Endometrial microvascular endothelial cells (primary cell): ENCODE measurements around the gene NOL9. TPM values are rescaled to one million over a fixed set of nuclear protein-coding genes. Genes with fewer than 3 reads are reported as not detected.
"Not testable (repeated sequence)": the region's sequence is repeated elsewhere in the genome, so short reads cannot be mapped to it uniquely, and the experiment has no call there.

Experiments
- in situ Hi-C: cut with HindIII; loops from 2 replicates; pipeline ENCODE4 v1.10.0; 2017; ENCODE audit warnings: low sequenced_read_pairs, low pct_unique_long_range_greater_than_20kb; ENCODE audit errors: inconsistent ontology term
- total RNA-seq: library from RNA; depleted of rRNA; stranded (reverse); fragments of >200 nt; gene quantifications from one replicate; pipeline ENCODE4 v1.2.3, GENCODE V29; 2015; ENCODE audit errors: inconsistent ontology term

Gene NOL9
- total RNA-seq, 1 donor from 2014 or later, result 44.9 TPM

DNA sequence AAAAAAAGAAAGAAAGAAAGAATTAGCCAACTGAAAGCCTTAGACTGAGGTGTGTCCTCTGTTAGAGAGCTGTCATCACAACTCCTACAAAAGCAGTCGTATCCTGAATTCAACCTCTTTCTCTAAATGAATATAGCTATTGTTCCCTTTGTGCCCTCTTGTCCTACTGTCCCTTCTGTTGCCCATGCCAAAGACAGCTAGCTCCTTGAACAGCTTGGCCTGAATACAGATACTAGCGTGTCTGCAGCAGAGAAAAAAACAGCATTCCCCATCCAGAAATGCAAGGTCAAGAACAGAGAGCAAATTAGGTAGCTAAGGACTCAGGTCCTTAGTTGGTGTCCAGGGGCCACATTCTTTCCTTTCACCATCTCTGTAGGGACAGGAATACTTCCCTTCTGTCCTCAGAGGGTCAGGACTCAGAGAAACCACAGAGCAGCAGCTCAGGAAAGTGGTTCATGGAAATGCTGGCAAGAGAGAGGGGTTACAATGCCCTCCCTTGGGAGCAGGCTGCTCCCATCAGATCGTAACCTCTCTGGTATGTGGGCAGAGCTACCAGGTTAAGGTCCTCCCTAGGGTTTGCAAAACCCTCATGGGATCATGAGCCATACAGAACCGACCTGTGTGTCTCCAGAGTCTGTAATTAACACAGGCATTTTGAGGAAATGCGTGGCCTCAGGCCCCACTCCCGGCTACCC lies 23.7 kb upstream of the NOL9 start:
- in situ Hi-C loops, result no loop called here

DNA sequence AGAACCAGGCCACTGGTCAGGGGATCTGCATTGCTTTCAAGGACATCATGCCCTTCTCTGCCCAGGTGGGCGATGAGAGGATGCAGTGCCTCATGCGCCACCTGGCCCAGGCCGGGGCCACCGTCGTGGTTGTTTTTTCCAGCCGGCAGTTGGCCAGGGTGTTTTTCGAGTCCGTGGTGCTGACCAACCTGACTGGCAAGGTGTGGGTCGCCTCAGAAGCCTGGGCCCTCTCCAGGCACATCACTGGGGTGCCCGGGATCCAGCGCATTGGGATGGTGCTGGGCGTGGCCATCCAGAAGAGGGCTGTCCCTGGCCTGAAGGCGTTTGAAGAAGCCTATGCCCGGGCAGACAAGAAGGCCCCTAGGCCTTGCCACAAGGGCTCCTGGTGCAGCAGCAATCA lies 20.5 kb upstream of the NOL9 start:
- in situ Hi-C loops, result no loop called here

GRCh38 chr1:6574025-6574620 lies 19.8 kb upstream of the NOL9 start:
- in situ Hi-C loops, result no loop called here

GRCh38 chr1:6572653-6573383 lies 18.5 kb upstream of the NOL9 start:
- in situ Hi-C loops, result no loop called here

DNA sequence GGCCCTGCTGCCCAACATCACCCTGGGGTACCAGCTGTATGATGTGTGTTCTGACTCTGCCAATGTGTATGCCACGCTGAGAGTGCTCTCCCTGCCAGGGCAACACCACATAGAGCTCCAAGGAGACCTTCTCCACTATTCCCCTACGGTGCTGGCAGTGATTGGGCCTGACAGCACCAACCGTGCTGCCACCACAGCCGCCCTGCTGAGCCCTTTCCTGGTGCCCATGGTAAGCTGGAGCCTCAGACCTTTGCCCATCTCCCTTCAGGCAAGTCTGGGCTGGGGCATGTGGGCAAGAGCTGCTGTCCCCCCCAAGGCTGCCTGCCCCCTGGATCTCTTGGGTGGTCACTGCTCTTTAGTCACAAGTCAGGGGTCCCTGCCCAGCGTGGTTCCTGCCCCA lies 16.7 kb upstream of the NOL9 start:
- in situ Hi-C loops, result no loop called here

GRCh38 chr1:6570100-6570499 lies 15.8 kb upstream of the NOL9 start:
- in situ Hi-C loops, result no loop called here

- in situ Hi-C loops, result no loop called here
Measured at GRCh38 chr1:6569033-6569432, 14.7 kb upstream of the NOL9 start.

- in situ Hi-C loops, result no loop called here
Measured at GRCh38 chr1:6560267-6560666, 6.0 kb upstream of the NOL9 start.

GRCh38 chr1:6559161-6559560 lies 4.8 kb upstream of the NOL9 start:
- in situ Hi-C loops, result not testable (repeated sequence)

DNA sequence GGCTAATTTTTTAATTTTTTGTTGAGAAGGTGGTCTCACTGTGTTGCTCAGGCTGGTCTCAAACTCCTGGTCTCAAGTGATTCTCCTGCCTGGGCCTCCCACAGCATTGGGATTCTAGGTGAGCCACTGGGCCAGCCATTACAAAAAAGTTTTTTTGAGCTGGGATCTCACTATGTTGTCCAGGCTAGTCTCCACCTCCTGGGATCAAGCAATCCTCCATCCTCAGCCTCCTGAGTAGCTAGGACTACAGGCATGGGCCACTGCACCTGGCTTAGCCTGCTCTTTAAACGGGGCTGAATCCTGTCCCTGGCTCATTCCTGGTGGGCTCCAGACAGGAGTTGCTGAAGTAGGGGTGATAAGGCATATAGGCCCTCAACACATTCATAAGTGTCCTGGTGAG lies 3.3 kb upstream of the NOL9 start:
- in situ Hi-C loops, result no loop called here

- in situ Hi-C loops, result no loop called here
Measured at GRCh38 chr1:6554907-6555778, 830 bp upstream of the NOL9 start, which contains the start of gene TAS1R1. Gene TAS1R1, plus strand, starts transcription at chr1:6555307. Its CDS starts 67 bp downstream, at chr1:6555374.

DNA sequence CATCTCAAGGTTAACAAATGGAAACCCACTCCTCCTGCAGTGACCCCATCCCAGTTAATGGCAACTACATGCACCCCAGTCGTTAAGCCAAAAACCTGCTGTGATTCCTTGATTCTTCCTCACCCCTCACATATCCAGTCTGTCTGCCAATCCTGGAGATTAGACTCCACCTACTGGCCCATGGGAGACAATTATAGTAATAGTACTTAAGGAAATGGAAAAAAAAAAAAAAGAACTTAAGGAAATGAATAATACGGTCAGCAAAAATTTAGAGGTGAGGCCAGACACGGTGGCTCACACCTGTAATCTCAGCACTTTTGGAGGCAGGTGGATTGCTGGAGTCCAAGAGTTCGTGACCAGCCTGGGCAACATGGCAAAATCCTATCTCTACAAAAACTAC lies 7.0 kb downstream of the NOL9 start:
- in situ Hi-C loops, result no loop called here

- in situ Hi-C loops, result no loop called here
Measured at GRCh38 chr1:6546326-6546725, 8.0 kb downstream of the NOL9 start.

DNA sequence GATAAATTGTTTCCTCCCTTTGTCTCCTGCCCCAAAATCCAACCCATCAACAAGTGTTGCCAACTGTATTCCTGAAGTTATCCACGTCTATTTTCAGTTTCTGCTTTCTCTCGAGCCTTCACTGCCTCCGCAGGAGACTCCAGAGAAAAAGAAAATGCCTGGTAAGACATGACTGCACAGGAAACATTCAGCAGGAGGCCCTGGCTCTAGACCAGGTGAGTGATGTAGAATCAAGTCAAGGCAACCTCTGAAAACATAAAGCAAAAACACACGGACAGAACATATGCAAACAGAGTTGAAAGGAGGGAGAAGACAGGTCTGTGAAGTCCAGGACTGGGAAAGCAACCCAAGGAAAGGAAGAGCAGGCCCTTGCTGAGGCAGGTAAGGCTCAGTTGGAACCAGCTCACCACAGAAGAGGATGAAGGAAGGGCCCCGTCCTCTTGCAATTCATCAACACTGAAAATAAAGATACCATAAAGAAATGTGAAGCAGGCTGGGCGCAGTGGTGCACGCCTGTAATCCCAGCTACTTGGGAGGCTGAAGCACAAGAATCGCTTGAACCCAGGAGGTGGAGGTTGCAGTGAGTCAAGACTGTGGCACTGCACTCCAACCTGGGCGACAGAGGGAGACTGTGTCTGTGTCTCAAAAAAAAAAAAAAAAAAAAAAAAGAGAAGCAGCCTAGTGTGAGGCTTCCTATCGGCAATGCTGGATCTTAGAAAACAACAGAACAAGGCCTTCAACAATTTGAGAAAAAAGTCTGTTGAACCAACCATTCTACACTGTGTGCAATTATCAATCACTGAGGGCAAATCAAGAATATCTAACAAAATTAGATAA lies 8.8 kb downstream of the NOL9 start:
- in situ Hi-C loops, result no loop called here

DNA sequence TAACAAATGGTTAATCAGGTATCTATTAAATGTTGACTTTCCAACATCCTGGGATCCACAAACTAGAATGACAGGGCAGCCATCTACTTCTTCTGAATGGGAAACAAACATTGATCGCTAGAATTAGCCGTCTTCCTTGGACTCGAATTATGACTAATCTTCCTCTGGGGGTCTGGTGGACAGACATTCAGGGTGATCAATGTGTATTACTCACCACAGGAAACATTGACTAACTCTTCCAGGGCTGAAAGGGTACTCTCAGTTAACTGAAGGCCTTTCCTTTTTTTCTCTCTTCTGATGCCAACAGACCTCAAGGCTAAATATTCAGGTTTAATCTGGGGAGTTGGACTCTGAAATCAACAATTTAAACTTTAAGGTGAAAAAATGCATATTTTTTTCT lies 9.5 kb downstream of the NOL9 start:
- in situ Hi-C loops, result no loop called here

DNA sequence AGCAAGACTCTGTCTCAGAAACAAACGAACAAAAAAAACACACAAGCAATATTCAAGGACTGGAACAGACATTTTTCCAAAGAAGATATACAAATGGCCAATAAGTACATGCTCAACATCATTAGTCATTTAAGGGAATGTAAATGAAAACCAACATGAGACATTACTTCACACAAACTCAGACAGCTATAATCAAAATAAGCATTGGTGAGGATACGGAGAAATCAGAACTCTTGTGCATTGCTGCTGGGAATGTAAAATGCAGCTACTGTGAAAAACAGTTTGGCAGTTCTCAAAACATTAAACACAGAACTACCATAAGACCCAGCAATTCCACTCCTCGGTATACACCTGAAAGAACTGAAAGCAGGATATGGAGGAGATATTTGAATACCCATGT lies 15.4 kb downstream of the NOL9 start:
- in situ Hi-C loops, result no loop called here

DNA sequence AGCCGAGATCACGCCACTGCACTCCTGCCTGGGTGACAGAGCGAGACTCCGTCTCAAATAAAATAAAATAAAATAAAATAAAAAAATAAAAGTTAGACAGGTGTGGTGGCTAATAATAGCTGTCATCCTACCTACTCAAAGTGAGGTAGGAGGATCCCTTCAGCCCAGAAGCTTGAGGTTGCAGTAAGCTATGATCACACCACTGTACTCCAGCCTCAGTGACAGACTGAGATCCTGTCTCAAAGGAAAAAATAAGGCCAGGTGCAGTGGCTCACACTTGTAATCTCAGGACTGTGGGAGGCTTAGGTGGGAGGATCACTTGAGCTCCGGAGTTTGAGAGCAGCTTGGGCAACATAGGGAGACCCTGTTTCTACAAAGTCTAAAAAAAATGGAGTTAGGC lies 18.0 kb downstream of the NOL9 start:
- in situ Hi-C loops, result no loop called here

- in situ Hi-C loops, result no loop called here
Measured at GRCh38 chr1:6535214-6535613, 19.1 kb downstream of the NOL9 start.
